Prostate gland (tissue), 2 donors: ENCODE results near the gene TGM2. TPM values are rescaled to one million over a fixed set of nuclear protein-coding genes. Genes with fewer than 3 reads are reported as not detected.

ENCODE experiments used
- DNase-seq: peaks from one replicate; pipeline ENCODE4 v3.0.0-alpha.2; 2019; ENCODE audit warnings: low spot score
- H3K27ac ChIP-seq, 2 donors: fragments of 200-600 bp; sonication (generic); 2 replicates each; pipeline ENCODE4 v1.5.1; 2017 to 2019
- H3K27me3 ChIP-seq: fragments of 200-600 bp; sonication (generic); replicated peaks from 2 replicates; pipeline ENCODE4 v1.5.1; 2019; ENCODE audit not compliant: insufficient read depth
- H3K36me3 ChIP-seq, 2 donors: fragments of 200-600 bp; sonication (generic); 1 replicate in 1 of 2; 2 replicates in 1 of 2; pipeline versions ENCODE4 v1.5.1 to v1.8.1; 2017 to 2019
- H3K4me1 ChIP-seq: fragments of 200-600 bp; sonication (generic); replicated peaks from 2 replicates; pipeline ENCODE4 v1.5.1; 2019
- H3K4me3 ChIP-seq, 2 donors: fragments of 200-600 bp; sonication (generic); 2 replicates each; pipeline ENCODE4 v1.5.1; 2017 to 2019
- H3K9me3 ChIP-seq: fragments of 200-600 bp; sonication (generic); 2 replicates; pipeline ENCODE4 v1.5.1; 2017
- CTCF ChIP-seq, 4 experiments: fragments of 200-600 bp in 2 of 4; fragments of 450-650 bp in 2 of 4; sonication (generic) in 2 of 4; IDR thresholded peaks; 1 replicate in 3 of 4; 2 replicates in 1 of 4; pipeline ENCODE4 v1.5.1; 2016 to 2019; ENCODE audit warnings: antibody characterized with exemption in 4 of 4, mild to moderate bottlenecking in 2 of 4, moderate library complexity in 2 of 4
- POLR2A ChIP-seq: fragments of 450-650 bp; IDR thresholded peaks from one replicate; pipeline ENCODE4 v1.6.1; 2016; ENCODE audit warnings: antibody characterized with exemption, mild to moderate bottlenecking
- POLR2AphosphoS5 ChIP-seq: sonication (generic); formaldehyde crosslinking; IDR thresholded peaks from one replicate; pipeline ENCODE4 v1.6.1; 2017; ENCODE audit warnings: antibody characterized with exemption
- WGBS: methylation state at CpG from one replicate; pipeline ENCODE4 v1.1.5; 2018; 5-methylcytosine and 5-hydroxymethylcytosine counted together
- intact Hi-C: fragments of 100-400 bp; cut with DNase I; formaldehyde crosslinking; loops from one replicate; pipeline ENCODE4 v1.14.2; 2022
- total RNA-seq, 2 donors: library from RNA; depleted of rRNA; stranded (reverse); fragments of >200 nt; gene quantifications; one replicate each; pipeline ENCODE4 v1.1.0, GENCODE V29; 2016

TGM2 gene
- total RNA-seq, 2 donors from 2014 or later, result 39.6 to 157 TPM

- intact Hi-C loops, result no loop called here
- H3K27me3 ChIP-seq, result no peaks in the 10 kb centered on the region
- TF ChIP-seq POLR2AphosphoS5 (no peak), CTCF (IDR thresholded peaks at IDR 0.05) (no peak), POLR2A (no peak)
- no peak overlapping the region for H3K27ac ChIP-seq
- H3K9me3 ChIP-seq, result no peaks in the 10 kb centered on the region
- H3K4me3 ChIP-seq, result no peak overlapping the region
- no peaks in the 10 kb centered on the region for H3K4me1 ChIP-seq
- 91% methylated on average over 14 of the region's 14 CpGs for WGBS
- DNase-seq, result no peak
- no peaks in the 10 kb centered on the region for H3K36me3 ChIP-seq
Measured at GRCh38 chr20:38199501-38200390, 34.7 kb upstream of the TGM2 start.

- no peaks in the 10 kb centered on the region for H3K9me3 ChIP-seq
- H3K4me3 ChIP-seq, result no peak overlapping the region
- intact Hi-C loops, result no loop called here
- no peak for DNase-seq
- no peaks in the 10 kb centered on the region for H3K4me1 ChIP-seq
- TF ChIP-seq CTCF (IDR thresholded peaks at IDR 0.05), result no peak
- TF ChIP-seq POLR2A, result no peak
- no peak for TF ChIP-seq POLR2AphosphoS5
- H3K36me3 ChIP-seq, result no peaks in the 10 kb centered on the region
- H3K27ac ChIP-seq, result no peak overlapping the region
- WGBS, result 75% methylated on average over 8 of the region's 8 CpGs
- no peaks in the 10 kb centered on the region for H3K27me3 ChIP-seq
Measured at GRCh38 chr20:38198238-38198861, 33.3 kb upstream of the TGM2 start.

- intact Hi-C loops, result no loop called here
Measured at GRCh38 chr20:38197619-38198018, 32.5 kb upstream of the TGM2 start.

GRCh38 chr20:38197217-38197616 lies 32.1 kb upstream of the TGM2 start:
- Histone ChIP-seq H3K4me1 (no peaks in the 10 kb centered on the region), H3K27ac (no peak overlapping the region), H3K9me3 (no peaks in the 10 kb centered on the region), H3K4me3 (no peak overlapping the region), H3K36me3 (no peaks in the 10 kb centered on the region), H3K27me3 (no peaks in the 10 kb centered on the region)
- no peak for TF ChIP-seq CTCF (IDR thresholded peaks at IDR 0.05)
- TF ChIP-seq POLR2AphosphoS5, result no peak
- no peak for TF ChIP-seq POLR2A
- intact Hi-C loops, result no loop called here
- DNase-seq, result no peak
- 87% methylated on average over 5 of the region's 5 CpGs for WGBS

More at GRCh38 chr20:38197619-38198018, 32.5 kb upstream of the TGM2 start:
- Histone ChIP-seq H3K36me3 (no peaks in the 10 kb centered on the region), H3K27ac (no peak overlapping the region), H3K27me3 (no peaks in the 10 kb centered on the region), H3K4me3 (no peak overlapping the region), H3K9me3 (no peaks in the 10 kb centered on the region), H3K4me1 (no peaks in the 10 kb centered on the region)
- 83% methylated on average over 1 of the region's 1 CpG for WGBS
- TF ChIP-seq CTCF (IDR thresholded peaks at IDR 0.05) (no peak), POLR2A (no peak), POLR2AphosphoS5 (no peak)
- DNase-seq, result no peak
